Measurements from ENCODE around the gene RAB11FIP4.

The RAB11FIP4 gene

DNA sequence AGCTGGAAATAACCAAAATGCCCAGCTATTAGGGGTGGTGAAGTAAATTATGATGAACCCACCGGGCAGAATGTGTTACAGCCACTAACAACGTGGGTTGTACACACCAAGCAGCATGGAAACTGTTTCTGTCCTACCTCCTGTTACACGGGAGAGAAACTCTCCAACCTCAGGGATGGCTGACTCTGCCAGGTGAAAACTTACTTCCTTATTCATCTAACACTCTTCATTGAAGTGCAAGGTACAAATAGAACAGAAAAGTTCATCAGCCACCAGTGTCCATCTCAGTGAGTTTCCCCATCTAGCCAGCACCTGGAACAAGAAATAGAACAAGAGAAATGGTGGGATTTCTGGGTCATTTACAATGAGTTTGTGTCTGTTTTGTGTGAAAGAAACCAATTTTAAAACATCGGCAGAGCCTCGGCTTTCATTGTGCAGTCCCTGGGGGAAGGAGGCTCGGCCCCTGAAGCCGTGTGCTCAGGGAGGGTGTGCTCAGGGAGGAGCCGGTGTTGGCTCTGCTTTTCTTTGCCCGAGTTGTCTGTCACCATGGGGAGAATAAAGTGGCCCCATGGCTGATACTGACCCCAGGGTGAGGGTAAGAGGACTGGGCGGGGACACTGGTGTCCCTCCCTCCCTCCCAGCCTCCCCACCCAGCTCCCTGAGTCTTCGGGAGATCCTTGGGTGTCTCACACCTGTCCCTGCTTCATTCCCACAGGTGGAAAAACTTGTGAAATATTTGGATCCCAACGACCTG, 39.8 kb downstream of the RAB11FIP4 start:
- TF ChIP-seq SIN3A (IDR thresholded peaks at IDR 0.05; ENCODE audit: borderline replicate concordance, insufficient read depth, low read length) (no peak), FOXP2 (optimal IDR thresholded peaks at IDR 0.05; ENCODE audit: borderline replicate concordance, extremely low read depth, extremely low read length, insufficient read depth) (no peak), POLR2AphosphoS5 (IDR thresholded peaks at IDR 0.05; ENCODE audit: low read depth, low read length) (no peak), TAF1 (IDR thresholded peaks at IDR 0.05; ENCODE audit: borderline replicate concordance, insufficient read depth, low read length) (no peak)
- TF ChIP-seq, protein P1, sequence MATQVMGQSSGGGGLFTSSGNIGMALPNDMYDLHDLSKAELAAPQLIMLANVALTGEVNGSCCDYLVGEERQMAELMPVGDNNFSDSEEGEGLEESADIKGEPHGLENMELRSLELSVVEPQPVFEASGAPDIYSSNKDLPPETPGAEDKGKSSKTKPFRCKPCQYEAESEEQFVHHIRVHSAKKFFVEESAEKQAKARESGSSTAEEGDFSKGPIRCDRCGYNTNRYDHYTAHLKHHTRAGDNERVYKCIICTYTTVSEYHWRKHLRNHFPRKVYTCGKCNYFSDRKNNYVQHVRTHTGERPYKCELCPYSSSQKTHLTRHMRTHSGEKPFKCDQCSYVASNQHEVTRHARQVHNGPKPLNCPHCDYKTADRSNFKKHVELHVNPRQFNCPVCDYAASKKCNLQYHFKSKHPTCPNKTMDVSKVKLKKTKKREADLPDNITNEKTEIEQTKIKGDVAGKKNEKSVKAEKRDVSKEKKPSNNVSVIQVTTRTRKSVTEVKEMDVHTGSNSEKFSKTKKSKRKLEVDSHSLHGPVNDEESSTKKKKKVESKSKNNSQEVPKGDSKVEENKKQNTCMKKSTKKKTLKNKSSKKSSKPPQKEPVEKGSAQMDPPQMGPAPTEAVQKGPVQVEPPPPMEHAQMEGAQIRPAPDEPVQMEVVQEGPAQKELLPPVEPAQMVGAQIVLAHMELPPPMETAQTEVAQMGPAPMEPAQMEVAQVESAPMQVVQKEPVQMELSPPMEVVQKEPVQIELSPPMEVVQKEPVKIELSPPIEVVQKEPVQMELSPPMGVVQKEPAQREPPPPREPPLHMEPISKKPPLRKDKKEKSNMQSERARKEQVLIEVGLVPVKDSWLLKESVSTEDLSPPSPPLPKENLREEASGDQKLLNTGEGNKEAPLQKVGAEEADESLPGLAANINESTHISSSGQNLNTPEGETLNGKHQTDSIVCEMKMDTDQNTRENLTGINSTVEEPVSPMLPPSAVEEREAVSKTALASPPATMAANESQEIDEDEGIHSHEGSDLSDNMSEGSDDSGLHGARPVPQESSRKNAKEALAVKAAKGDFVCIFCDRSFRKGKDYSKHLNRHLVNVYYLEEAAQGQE (IDR thresholded peaks at IDR 0.05; ENCODE audit: insufficient read depth in 1 of 2, low read depth in 2 of 2, low read length in 2 of 2), result no peak

DNA sequence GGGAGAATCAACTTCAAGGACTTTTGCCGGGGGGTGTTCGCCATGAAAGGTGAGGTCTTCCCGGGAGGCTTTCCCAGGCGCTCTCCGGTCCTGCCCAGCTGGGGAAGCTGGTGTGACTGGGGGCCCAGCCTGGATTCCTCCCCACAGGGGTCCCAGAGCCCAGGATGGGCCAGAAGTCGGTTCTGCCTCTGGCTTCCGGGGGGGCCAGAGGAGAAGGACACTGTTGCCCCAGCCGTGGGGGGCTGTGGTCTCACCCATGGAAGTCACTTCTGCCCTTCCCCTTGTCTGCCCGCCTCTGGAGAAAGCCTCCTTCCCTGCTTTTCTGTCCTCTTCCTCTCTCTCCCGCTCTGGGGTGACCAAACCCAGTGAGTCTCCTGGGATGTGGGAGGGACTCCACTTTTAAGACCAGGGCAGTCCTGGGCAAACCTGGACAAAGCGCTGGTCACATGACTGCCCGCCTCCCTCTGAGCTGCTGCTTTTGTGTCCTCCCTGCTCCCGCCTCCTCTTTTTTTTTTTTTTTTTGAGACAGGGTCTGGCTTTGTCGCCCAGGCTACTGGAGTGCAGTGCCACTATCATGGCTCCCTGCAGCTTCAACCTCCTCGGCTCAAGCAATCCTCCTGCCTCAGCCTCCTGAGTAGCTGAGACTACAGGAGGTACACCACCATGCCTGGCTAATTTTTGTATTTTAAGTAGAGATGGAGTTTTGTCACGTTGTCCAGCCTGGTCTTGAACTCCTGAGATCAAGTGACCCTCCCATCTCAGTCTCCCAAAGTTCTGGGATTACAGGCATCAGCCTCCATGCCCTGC, 40.6 kb downstream of the RAB11FIP4 start:
- no peak for TF ChIP-seq SIN3A (IDR thresholded peaks at IDR 0.05; ENCODE audit: borderline replicate concordance, insufficient read depth, low read length)
- TF ChIP-seq FOXP2 (optimal IDR thresholded peaks at IDR 0.05; ENCODE audit: borderline replicate concordance, extremely low read depth, extremely low read length, insufficient read depth), result no peak

DNA sequence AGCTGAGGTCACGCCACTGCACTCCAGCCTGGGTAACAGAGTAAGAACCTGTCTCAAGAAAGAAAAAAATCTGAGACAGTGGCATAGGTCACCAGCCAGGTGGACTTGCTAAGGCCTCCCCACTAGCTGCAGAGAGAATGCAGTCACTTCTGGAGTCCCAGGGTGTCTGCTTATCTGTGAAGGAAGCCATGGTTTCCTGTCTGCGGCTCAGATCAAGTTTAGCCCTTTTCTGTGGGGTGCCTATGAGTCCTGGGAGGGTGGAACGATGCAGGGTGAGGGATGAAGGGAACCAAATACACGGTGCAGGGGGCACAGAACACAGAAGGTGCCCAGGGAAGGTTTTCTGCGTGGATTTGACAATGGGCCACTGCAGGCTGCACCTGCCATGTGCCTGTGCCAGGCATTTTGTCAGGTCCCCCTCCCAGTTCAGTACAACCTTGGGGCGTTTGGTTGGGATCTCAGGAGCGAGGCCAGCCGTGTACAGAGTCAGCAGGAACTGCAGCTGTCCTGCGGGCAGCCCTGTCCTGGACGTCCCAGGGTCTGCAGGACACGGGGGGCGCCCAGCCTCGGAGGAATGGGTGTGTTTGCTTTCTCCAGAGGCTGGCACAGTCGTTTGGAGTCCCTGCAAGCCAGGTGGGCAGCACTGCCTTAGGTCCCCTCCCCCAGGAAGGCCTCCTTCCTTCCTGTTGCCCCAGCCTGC, 41.8 kb downstream of the RAB11FIP4 start:
- TF ChIP-seq POLR2AphosphoS5 (IDR thresholded peaks at IDR 0.05; ENCODE audit: low read depth, low read length), result no peak
- no peak for TF ChIP-seq FOXP2 (optimal IDR thresholded peaks at IDR 0.05; ENCODE audit: borderline replicate concordance, extremely low read depth, extremely low read length, insufficient read depth)
- no peak for TF ChIP-seq SIN3A (IDR thresholded peaks at IDR 0.05; ENCODE audit: borderline replicate concordance, insufficient read depth, low read length)
- no peak for TF ChIP-seq TAF1 (IDR thresholded peaks at IDR 0.05; ENCODE audit: borderline replicate concordance, insufficient read depth, low read length)
- TF ChIP-seq, protein P1 (IDR thresholded peaks at IDR 0.05; ENCODE audit: insufficient read depth in 1 of 2, low read depth in 2 of 2, low read length in 2 of 2), result no peak

DNA sequence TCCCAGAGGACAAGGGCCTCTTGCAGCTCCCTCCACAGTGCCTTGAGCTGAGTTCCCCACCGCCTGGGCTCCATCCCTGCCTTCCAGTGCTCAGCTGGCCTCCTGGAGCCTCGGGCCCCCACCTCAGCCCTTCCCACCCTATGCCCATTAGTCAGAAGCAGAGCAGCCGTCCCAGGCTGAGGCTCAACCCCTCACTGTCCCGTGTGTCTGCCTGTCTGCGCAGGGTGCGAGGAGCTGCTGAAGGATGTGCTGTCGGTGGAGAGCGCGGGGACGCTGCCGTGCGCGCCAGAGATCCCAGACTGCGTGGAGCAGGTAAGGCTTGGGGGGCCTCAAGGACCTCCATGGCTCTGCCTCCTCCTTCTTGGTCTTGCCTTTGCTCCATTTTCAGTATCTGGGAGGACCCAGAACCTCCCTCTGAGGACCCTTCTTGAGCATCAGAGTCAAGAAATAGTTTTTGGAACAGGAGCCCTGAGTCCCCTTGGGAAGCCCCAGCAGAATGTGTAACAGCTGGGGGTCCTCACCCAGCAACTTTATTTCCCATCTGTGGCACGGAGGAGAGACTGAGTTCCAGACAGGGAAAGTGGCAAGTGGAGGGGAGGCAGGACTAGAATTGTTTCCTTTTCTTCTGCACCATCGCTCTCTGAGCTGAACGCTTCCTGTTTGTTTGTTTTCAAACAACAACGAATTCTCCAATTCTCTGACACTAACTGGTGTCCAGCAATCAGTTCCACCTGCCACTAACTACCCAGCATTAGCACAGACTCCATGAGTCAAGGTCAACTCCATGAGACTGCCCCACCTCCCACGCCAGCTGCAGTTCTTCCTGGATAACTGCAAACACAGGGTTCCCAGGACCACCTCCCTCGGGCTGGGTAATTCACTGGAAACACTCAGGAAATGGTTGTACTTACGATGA, 42.6 kb downstream of the RAB11FIP4 start:
- no peak for TF ChIP-seq SIN3A (IDR thresholded peaks at IDR 0.05; ENCODE audit: borderline replicate concordance, insufficient read depth, low read length)
- no peak for TF ChIP-seq FOXP2 (optimal IDR thresholded peaks at IDR 0.05; ENCODE audit: borderline replicate concordance, extremely low read depth, extremely low read length, insufficient read depth)
- TF ChIP-seq POLR2AphosphoS5 (IDR thresholded peaks at IDR 0.05; ENCODE audit: low read depth, low read length), result no peak
- TF ChIP-seq, protein P1 (IDR thresholded peaks at IDR 0.05; ENCODE audit: insufficient read depth in 1 of 2, low read depth in 2 of 2, low read length in 2 of 2), result no peak

DNA sequence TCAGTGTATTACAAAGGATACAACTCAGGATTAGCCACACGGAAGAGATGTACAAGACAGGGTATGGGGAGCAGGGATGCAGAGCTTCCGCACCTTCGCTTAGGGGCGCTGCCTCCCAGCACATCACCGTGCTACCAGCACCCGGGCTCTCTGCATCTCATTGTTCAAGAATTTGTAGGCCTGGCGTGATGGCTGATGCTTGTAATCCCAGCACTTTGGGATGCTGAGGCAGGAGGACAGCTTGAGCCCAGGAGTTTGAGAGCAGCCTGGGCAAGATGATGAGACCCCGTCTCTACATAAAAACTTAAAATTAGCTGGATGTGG, 43.2 kb downstream of the RAB11FIP4 start:
- TF ChIP-seq POLR2AphosphoS5 (IDR thresholded peaks at IDR 0.05; ENCODE audit: low read depth, low read length) (no peak), SIN3A (IDR thresholded peaks at IDR 0.05; ENCODE audit: borderline replicate concordance, insufficient read depth, low read length) (no peak)
- TF ChIP-seq, protein P1 (IDR thresholded peaks at IDR 0.05; ENCODE audit: insufficient read depth in 1 of 2, low read depth in 2 of 2, low read length in 2 of 2), result no peak

Data from PFSK-1 (cell line).